SK-N-SH (cell line): Measurements from ENCODE around the gene TRIM14. TPM values are rescaled to one million over a fixed set of nuclear protein-coding genes. Genes with fewer than 3 reads are reported as not detected.

Source experiments
- CTCF ChIA-PET: fragments of 300-600, 350-600 bp; formaldehyde crosslinking; extraction: SDS; loops from one replicate; lab custom pipeline; 2021; lab: Yijun Ruan, JAX
- POLR2A ChIA-PET: fragments of 350-600 bp; sonication (Branson Sonifier 250); formaldehyde crosslinking; extraction: SDS; loops from one replicate; lab custom pipeline; 2020; ENCODE audit warnings: antibody characterized with exemption, inconsistent platforms; lab: Yijun Ruan, JAX
- DNase-seq: peaks from one replicate; pipeline ENCODE4 v3.0.0; 2012
- H2AFZ ChIP-seq: fragments of 200-600 bp; sonication (generic); 2 replicates; pipeline ENCODE4 v1.8.1; 2016; ENCODE audit warnings: antibody characterized with exemption, mild to moderate bottlenecking, low read depth
- H3F3A ChIP-seq: fragments of 200-600 bp; sonication (generic); replicated peaks from 2 replicates; pipeline ENCODE3; 2016; ENCODE audit warnings: antibody characterized with exemption, mild to moderate bottlenecking; ENCODE audit not compliant: insufficient read depth
- H3K27ac ChIP-seq, 2 experiments: fragments of 200-500 bp in 1 of 2; fragments of 200-600 bp in 1 of 2; sonication (Bioruptor generic) in 1 of 2; sonication (generic), shearing (Covaris generic) in 1 of 2; 2 replicates each; pipeline versions ENCODE4 v1.5.1 to v1.6.1; 2014 to 2016; ENCODE audit warnings: low read depth in 2 of 2, inconsistent platforms in 1 of 2, low read length in 1 of 2, mild to moderate bottlenecking in 1 of 2, mixed read lengths in 1 of 2
- H3K27me3 ChIP-seq: fragments of 200-600 bp; sonication (generic), shearing (Covaris generic); 2 replicates; pipeline ENCODE4 v1.6.1; 2016; ENCODE audit warnings: mixed run types; ENCODE audit not compliant: insufficient read depth
- H3K36me3 ChIP-seq, 2 experiments: fragments of 200-500 bp in 1 of 2; fragments of 200-600 bp in 1 of 2; sonication (Bioruptor generic) in 1 of 2; sonication (generic) in 1 of 2; replicated peaks in 1 of 2; 2 replicates each; pipeline versions ENCODE3 to v1.5.1; 2014 to 2016; ENCODE audit warnings: low read length in 1 of 2, mild to moderate bottlenecking in 1 of 2; ENCODE audit not compliant: insufficient read depth in 2 of 2, control insufficient read depth in 1 of 2
- H3K4me1 ChIP-seq, 2 experiments: fragments of 200-500 bp in 1 of 2; fragments of 200-600 bp in 1 of 2; sonication (Bioruptor generic) in 1 of 2; sonication (generic), shearing (Covaris generic) in 1 of 2; 2 replicates each; pipeline versions ENCODE4 v1.5.1 to v1.6.1; 2014 to 2016; ENCODE audit warnings: low read depth in 1 of 2, low read length in 1 of 2, mixed run types in 1 of 2; ENCODE audit not compliant: insufficient read depth in 2 of 2, control insufficient read depth in 1 of 2
- H3K4me2 ChIP-seq: fragments of 200-600 bp; sonication (generic), shearing (Covaris generic); 2 replicates; pipeline ENCODE4 v1.6.1; 2017; ENCODE audit warnings: mixed run types
- H3K4me3 ChIP-seq, 2 experiments: fragments of 200-500 bp in 1 of 2; fragments of 200-600 bp in 1 of 2; sonication (Bioruptor generic) in 1 of 2; sonication (generic), shearing (Covaris generic) in 1 of 2; 2 replicates each; pipeline versions ENCODE4 v1.5.1 to v1.8.1; 2014 to 2016; ENCODE audit warnings: low read depth in 2 of 2, inconsistent platforms in 1 of 2, low read length in 1 of 2, mild to moderate bottlenecking in 1 of 2, mixed read lengths in 1 of 2, moderate library complexity in 1 of 2
- H3K79me2 ChIP-seq: fragments of 200-600 bp; sonication (generic); 2 replicates; pipeline ENCODE4 v1.8.1; 2017; ENCODE audit warnings: mild to moderate bottlenecking; ENCODE audit not compliant: insufficient read depth
- H3K9ac ChIP-seq: fragments of 200-600 bp; sonication (generic); 2 replicates; pipeline ENCODE4 v1.6.1; 2017; ENCODE audit warnings: mixed run types
- H3K9me2 ChIP-seq: fragments of 200-600 bp; sonication (generic); 2 replicates; pipeline ENCODE4 v1.6.1; 2017; ENCODE audit warnings: mixed run types
- H3K9me3 ChIP-seq: fragments of 200-600 bp; sonication (generic); 2 replicates; pipeline ENCODE4 v1.6.1; 2017; ENCODE audit warnings: mixed run types, mild to moderate bottlenecking, moderate library complexity
- H4K20me1 ChIP-seq: fragments of 200-600 bp; sonication (generic); 2 replicates; pipeline ENCODE4 v1.6.1; 2017; ENCODE audit warnings: mild to moderate bottlenecking, mixed run types; ENCODE audit not compliant: insufficient read depth
- CHD2 ChIP-seq: fragments of 150-350 bp; IDR thresholded peaks from 2 replicates; pipeline ENCODE4 v1.6.1; 2018; ENCODE audit warnings: low read length; ENCODE audit not compliant: partially characterized antibody
- CTCF ChIP-seq: fragments of 200-600 bp; sonication (generic); IDR thresholded peaks from 2 replicates; pipeline ENCODE4 v1.6.1; 2017; ENCODE audit warnings: antibody characterized with exemption, mild to moderate bottlenecking, moderate library complexity
- ELF1 ChIP-seq: IDR thresholded peaks from 2 replicates; pipeline ENCODE4 v1.4.0; 2012
- FOXJ3 ChIP-seq: sonication (generic); formaldehyde crosslinking; IDR thresholded peaks from 2 replicates; pipeline ENCODE4 v1.5.1; 2020; ENCODE audit warnings: mild to moderate bottlenecking, missing genetic modification reagents
- GATA2 ChIP-seq: sonication (generic); formaldehyde crosslinking; IDR thresholded peaks from 2 replicates; pipeline ENCODE4 v1.5.0; 2020; ENCODE audit warnings: mild to moderate bottlenecking, missing genetic modification reagents
- MAX ChIP-seq: IDR thresholded peaks from 2 replicates; pipeline ENCODE4 v1.4.0; 2012; ENCODE audit warnings: low read depth
- POLR2AphosphoS5 ChIP-seq: IDR thresholded peaks from 2 replicates; pipeline ENCODE4 v1.6.1; 2012; ENCODE audit warnings: low read depth, low read length
- RAD21 ChIP-seq: IDR thresholded peaks from 2 replicates; pipeline ENCODE4 v1.6.1; 2012; ENCODE audit warnings: mild to moderate bottlenecking, low read length
- RCOR1 ChIP-seq: fragments of 150-350 bp; IDR thresholded peaks from 2 replicates; pipeline ENCODE4 v1.6.1; 2017; ENCODE audit warnings: antibody characterized with exemption, low read length
- SMC3 ChIP-seq: IDR thresholded peaks from 2 replicates; pipeline ENCODE4 v1.6.1; 2012; ENCODE audit warnings: low read depth, low read length, improper control_type of control experiment
- TCF12 ChIP-seq: IDR thresholded peaks from 2 replicates; pipeline ENCODE4 v1.4.0; 2012
- YY1 ChIP-seq: IDR thresholded peaks from 2 replicates; pipeline ENCODE4 v1.4.0; 2012; ENCODE audit warnings: low read depth, mild to moderate bottlenecking
- whole genome bisulfite sequencing: methylation state at CpG from one replicate; pipeline ENCODE4 v1.1.6; 2017; ENCODE audit warnings: low lambda C conversion rate; 5-methylcytosine and 5-hydroxymethylcytosine counted together
- polyA plus RNA-seq, 3 experiments: library from polyadenylated mRNA; depleted of rRNA; stranded (reverse); fragments of >200 nt; gene quantifications; 2 replicates each; pipeline ENCODE4 v1.2.3, GENCODE V29; 2012
- TF ChIP-seq, protein P1 (sequence below): IDR thresholded peaks from 2 replicates; pipeline ENCODE4 v1.6.1; 2012; ENCODE audit warnings: mild to moderate bottlenecking, low read depth, low read length, moderate library complexity
- TF ChIP-seq, protein P2 (sequence below): IDR thresholded peaks from 2 replicates; pipeline ENCODE4 v1.4.0; 2012; ENCODE audit warnings: low read depth, borderline replicate concordance

The TRIM14 gene
- polyA plus RNA-seq, 1 of the 3 experiments (the other 2 are of a cell fraction), result 15.3 TPM

DNA sequence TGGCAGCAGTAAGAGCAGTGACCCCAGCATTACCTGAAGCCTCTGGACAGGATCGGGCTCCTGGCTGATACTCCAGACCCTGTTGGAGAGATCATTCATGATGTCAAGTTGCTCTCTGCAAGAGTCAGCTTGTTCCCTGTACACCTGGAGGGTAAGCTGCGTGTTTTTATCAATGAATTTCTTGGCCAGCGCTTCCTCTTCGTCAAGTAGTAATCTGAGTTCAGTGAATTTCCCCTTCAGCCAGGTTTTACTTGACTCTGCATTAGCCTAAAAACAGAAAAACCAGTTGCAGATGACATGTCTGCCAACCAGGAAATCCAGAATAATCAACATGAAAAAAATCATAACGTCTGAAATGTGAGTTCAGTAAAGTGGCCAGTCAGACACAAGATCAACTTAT, 19.1 kb downstream of the TRIM14 start:
- H4K20me1 ChIP-seq, result no peaks in the 10 kb centered on the region
- CTCF ChIA-PET, result interaction anchor here (0.8 to 1.5 kb wide), 2 partner anchors 9 to 14 kb away, joined by 3 to 4 read pairs; no protein-coding TSS in a partner anchor

DNA sequence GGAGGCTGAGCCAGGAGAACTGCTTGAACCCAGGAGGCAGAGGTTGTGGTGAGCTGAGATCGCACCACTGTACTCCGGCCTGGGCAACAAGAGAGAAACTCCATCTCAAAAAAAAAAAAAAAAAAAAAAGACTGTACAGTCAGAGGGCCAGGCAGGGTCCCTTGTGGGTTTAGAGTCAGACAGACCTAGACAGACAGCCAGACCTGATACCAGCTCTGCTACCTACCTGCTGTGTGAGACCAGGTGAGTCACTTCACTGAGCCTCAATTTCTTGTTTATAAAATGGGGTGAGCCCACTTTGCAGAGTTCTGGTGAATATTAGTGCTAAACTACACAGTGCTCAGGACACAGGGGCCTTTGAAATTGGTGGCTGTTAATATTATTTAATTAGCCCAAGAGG, 19.7 kb downstream of the TRIM14 start:
- Histone ChIP-seq H3K36me3 (peaks cover 0 to 6% of the 10 kb centered on the region in 2 experiments), H3K9me3 (no peaks in the 10 kb centered on the region), H3F3A (no peaks in the 10 kb centered on the region), H4K20me1 (no peaks in the 10 kb centered on the region), H3K4me3 (no peak overlapping the region), H3K9ac (no peak overlapping the region), H3K4me1 (peaks cover 0 to 3% of the 10 kb centered on the region in 2 experiments; a peak in 1 of 4 replicates), H3K9me2 (no peaks in the 10 kb centered on the region), H3K27me3 (no peaks in the 10 kb centered on the region), H3K79me2 (no peaks in the 10 kb centered on the region), H3K4me2 (no peak overlapping the region), H2AFZ (no peak overlapping the region), H3K27ac (no peak overlapping the region)
- ChIA-PET POLR2A (no interaction called here), CTCF (no interaction called here)
- no peak for DNase-seq
- TF ChIP-seq MAX (no peak), RCOR1 (no peak), CTCF (no peak), GATA2 (no peak), RAD21 (no peak), TCF12 (no peak)
- 96% methylated on average over 2 of the region's 2 CpGs for WGBS

More for the DNA sequence above, 19.1 kb downstream of the TRIM14 start:
- Histone ChIP-seq H3K4me1 (peaks cover 0 to 3% of the 10 kb centered on the region in 2 experiments; a peak in 1 of 4 replicates), H3K27me3 (no peaks in the 10 kb centered on the region), H3K9ac (no peak overlapping the region), H3K27ac (no peak overlapping the region), H3K36me3 (peaks cover 0 to 6% of the 10 kb centered on the region in 2 experiments), H3K9me3 (no peaks in the 10 kb centered on the region), H3K4me3 (no peak overlapping the region), H3K79me2 (no peaks in the 10 kb centered on the region), H3F3A (no peaks in the 10 kb centered on the region), H3K4me2 (no peak overlapping the region), H3K9me2 (no peaks in the 10 kb centered on the region), H2AFZ (no peak overlapping the region)
- TF ChIP-seq RCOR1, result no peak
- TF ChIP-seq CHD2, result no peak
- TF ChIP-seq FOXJ3 (CRISPR knock-in tag), result no peak
- no peak for TF ChIP-seq YY1
- TF ChIP-seq, protein P1, sequence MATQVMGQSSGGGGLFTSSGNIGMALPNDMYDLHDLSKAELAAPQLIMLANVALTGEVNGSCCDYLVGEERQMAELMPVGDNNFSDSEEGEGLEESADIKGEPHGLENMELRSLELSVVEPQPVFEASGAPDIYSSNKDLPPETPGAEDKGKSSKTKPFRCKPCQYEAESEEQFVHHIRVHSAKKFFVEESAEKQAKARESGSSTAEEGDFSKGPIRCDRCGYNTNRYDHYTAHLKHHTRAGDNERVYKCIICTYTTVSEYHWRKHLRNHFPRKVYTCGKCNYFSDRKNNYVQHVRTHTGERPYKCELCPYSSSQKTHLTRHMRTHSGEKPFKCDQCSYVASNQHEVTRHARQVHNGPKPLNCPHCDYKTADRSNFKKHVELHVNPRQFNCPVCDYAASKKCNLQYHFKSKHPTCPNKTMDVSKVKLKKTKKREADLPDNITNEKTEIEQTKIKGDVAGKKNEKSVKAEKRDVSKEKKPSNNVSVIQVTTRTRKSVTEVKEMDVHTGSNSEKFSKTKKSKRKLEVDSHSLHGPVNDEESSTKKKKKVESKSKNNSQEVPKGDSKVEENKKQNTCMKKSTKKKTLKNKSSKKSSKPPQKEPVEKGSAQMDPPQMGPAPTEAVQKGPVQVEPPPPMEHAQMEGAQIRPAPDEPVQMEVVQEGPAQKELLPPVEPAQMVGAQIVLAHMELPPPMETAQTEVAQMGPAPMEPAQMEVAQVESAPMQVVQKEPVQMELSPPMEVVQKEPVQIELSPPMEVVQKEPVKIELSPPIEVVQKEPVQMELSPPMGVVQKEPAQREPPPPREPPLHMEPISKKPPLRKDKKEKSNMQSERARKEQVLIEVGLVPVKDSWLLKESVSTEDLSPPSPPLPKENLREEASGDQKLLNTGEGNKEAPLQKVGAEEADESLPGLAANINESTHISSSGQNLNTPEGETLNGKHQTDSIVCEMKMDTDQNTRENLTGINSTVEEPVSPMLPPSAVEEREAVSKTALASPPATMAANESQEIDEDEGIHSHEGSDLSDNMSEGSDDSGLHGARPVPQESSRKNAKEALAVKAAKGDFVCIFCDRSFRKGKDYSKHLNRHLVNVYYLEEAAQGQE, result no peak
- no peak for TF ChIP-seq SMC3
- TF ChIP-seq GATA2, result no peak
- no peak for TF ChIP-seq MAX
- TF ChIP-seq, protein P2, sequence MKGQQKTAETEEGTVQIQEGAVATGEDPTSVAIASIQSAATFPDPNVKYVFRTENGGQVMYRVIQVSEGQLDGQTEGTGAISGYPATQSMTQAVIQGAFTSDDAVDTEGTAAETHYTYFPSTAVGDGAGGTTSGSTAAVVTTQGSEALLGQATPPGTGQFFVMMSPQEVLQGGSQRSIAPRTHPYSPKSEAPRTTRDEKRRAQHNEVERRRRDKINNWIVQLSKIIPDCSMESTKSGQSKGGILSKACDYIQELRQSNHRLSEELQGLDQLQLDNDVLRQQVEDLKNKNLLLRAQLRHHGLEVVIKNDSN, result no peak
- no peak for TF ChIP-seq POLR2AphosphoS5
- no peak for TF ChIP-seq ELF1
- 96% methylated on average over 5 of the region's 5 CpGs for WGBS
- POLR2A ChIA-PET, result interaction anchor here (1.2 kb wide), 1 partner anchor 11 kb away, joined by 3 read pairs; no protein-coding TSS in a partner anchor
- DNase-seq, result no peak
